SK-N-MC (cell line): ENCODE data around the gene CFAP20DC.

Source experiments
- DNase-seq: peaks from one replicate; pipeline ENCODE4 v3.0.0-alpha.2; 2011; ENCODE audit warnings: low read depth, low spot score
- H3K27ac ChIP-seq: fragments of 200-600 bp; sonication (generic); 2 replicates; pipeline ENCODE4 v1.5.1; 2016; ENCODE audit warnings: mixed run types
- H3K36me3 ChIP-seq: fragments of 200-600 bp; sonication (generic); 2 replicates; pipeline ENCODE4 v1.6.1; 2017; ENCODE audit warnings: antibody characterized with exemption, low read length, mixed read lengths; ENCODE audit not compliant: insufficient read depth
- H3K4me3 ChIP-seq: fragments of 200-600 bp; sonication (generic); 2 replicates; pipeline ENCODE4 v1.5.1; 2016
- H3K9ac ChIP-seq: fragments of 200-600 bp; sonication (generic); 2 replicates; pipeline ENCODE4 v1.8.0; 2017; ENCODE audit warnings: mixed run types, mixed read lengths; ENCODE audit not compliant: insufficient read length
- H3K9me3 ChIP-seq: fragments of 200-600 bp; sonication (generic); 2 replicates; pipeline ENCODE4 v1.6.1; 2017; ENCODE audit warnings: low read depth, mild to moderate bottlenecking, antibody characterized with exemption, low read length, moderate library complexity, mixed read lengths
- EZH2 ChIP-seq: fragments of 200-600 bp; sonication (generic); IDR thresholded peaks from one replicate; pipeline ENCODE4 v1.6.1; 2017; ENCODE audit warnings: antibody characterized with exemption
- FOXP2 ChIP-seq: optimal IDR thresholded peaks from 2 replicates; pipeline ENCODE3; 2011; ENCODE audit warnings: mild to moderate bottlenecking, moderate library complexity; ENCODE audit not compliant: insufficient read depth; ENCODE audit errors: extremely low read length, control extremely low read depth
- POLR2AphosphoS5 ChIP-seq: IDR thresholded peaks from 2 replicates; pipeline ENCODE4 v1.6.1; 2012; ENCODE audit warnings: mild to moderate bottlenecking, low read depth, low read length, borderline replicate concordance

The CFAP20DC gene

GRCh38 chr3:59006634-59007517 lies 42.9 kb downstream of the CFAP20DC start:
- no peak for DNase-seq
- H3K9me3 ChIP-seq: no peaks in the 10 kb centered on the region
- H3K36me3 ChIP-seq: no peaks in the 10 kb centered on the region
- no peak overlapping the region for H3K27ac ChIP-seq
- no peak overlapping the region for H3K9ac ChIP-seq
- TF ChIP-seq EZH2 (no peak), POLR2AphosphoS5 (no peak), FOXP2 (no peak)
- no peak overlapping the region for H3K4me3 ChIP-seq

DNA sequence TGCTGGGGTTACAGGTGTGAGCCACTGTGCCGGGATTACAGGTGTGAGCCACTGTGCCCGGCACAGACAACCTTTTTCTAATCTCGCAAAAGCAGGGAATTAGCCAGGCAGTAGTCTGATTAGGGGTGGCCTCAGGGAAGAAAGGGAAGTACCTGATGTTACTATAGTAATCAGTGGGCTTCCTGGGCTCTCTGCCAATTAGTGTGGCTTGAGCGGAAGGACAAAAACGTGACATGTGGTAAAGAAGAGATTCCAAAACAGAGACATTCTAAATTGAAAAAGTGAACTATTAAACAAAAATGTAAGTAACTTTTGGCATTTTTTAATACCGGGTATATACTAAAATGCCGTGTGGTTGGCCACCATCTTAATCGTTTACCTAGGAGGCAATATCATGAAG lies 48.1 kb downstream of the CFAP20DC start:
- Histone ChIP-seq H3K36me3 (no peaks in the 10 kb centered on the region), H3K4me3 (no peak overlapping the region), H3K9ac (no peak overlapping the region), H3K27ac (no peak overlapping the region), H3K9me3 (no peaks in the 10 kb centered on the region)
- no peak for DNase-seq
- TF ChIP-seq POLR2AphosphoS5 (no peak), FOXP2 (no peak), EZH2 (no peak)

DNA sequence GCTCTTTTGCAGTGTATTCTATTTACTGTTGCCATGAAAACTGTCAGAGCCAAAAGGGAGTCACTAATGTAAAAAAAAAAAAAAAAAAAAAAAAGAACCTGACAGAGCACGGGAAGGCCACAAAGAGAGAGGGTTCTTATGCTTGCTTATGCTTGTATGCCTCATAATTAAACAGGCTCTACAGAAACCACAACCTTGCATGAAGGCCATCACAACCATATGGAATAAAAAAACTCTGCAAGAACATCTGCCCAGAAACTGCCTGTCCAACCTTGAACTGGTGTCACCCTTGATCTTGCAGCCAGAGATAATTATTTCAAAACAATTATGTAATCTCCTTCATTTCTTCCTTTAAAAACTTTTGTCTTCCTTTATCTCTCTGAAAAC lies 50.1 kb downstream of the CFAP20DC start:
- Histone ChIP-seq H3K9ac (no peak overlapping the region), H3K36me3 (no peaks in the 10 kb centered on the region), H3K9me3 (no peaks in the 10 kb centered on the region), H3K27ac (no peak overlapping the region), H3K4me3 (no peak overlapping the region)
- no peak for TF ChIP-seq POLR2AphosphoS5
- TF ChIP-seq FOXP2: no peak
- TF ChIP-seq EZH2: no peak
- DNase-seq: no peak

GRCh38 chr3:58999134-58999773 lies 50.6 kb downstream of the CFAP20DC start:
- no peak for DNase-seq
- TF ChIP-seq POLR2AphosphoS5 (no peak), FOXP2 (no peak), EZH2 (no peak)
- no peak overlapping the region for H3K9ac ChIP-seq

GRCh38 chr3:58998476-58999117 lies 51.2 kb downstream of the CFAP20DC start:
- H3K9ac ChIP-seq: no peak overlapping the region
- no peak for DNase-seq
- no peak overlapping the region for H3K4me3 ChIP-seq
- no peak overlapping the region for H3K27ac ChIP-seq
- H3K36me3 ChIP-seq: no peaks in the 10 kb centered on the region
- TF ChIP-seq FOXP2 (no peak), EZH2 (no peak), POLR2AphosphoS5 (no peak)
- no peaks in the 10 kb centered on the region for H3K9me3 ChIP-seq

More at GRCh38 chr3:58999134-58999773, 50.6 kb downstream of the CFAP20DC start:
- H3K9me3 ChIP-seq: no peaks in the 10 kb centered on the region
- no peaks in the 10 kb centered on the region for H3K36me3 ChIP-seq
- no peak overlapping the region for H3K27ac ChIP-seq
- no peak overlapping the region for H3K4me3 ChIP-seq

- no peak overlapping the region for H3K27ac ChIP-seq
- TF ChIP-seq EZH2: no peak
- TF ChIP-seq POLR2AphosphoS5: no peak
- no peak for TF ChIP-seq FOXP2
- no peaks in the 10 kb centered on the region for H3K9me3 ChIP-seq
- no peak overlapping the region for H3K4me3 ChIP-seq
- no peaks in the 10 kb centered on the region for H3K36me3 ChIP-seq
- no peak overlapping the region for H3K9ac ChIP-seq
- DNase-seq: no peak
Observed at GRCh38 chr3:58996730-58997129, 53.1 kb downstream of the CFAP20DC start.

GRCh38 chr3:58994746-58995330 lies 55.0 kb downstream of the CFAP20DC start:
- TF ChIP-seq EZH2: no peak
- TF ChIP-seq POLR2AphosphoS5: no peak
- TF ChIP-seq FOXP2: no peak
- DNase-seq: no peak
- Histone ChIP-seq H3K9me3 (no peaks in the 10 kb centered on the region), H3K9ac (no peak overlapping the region), H3K36me3 (no peaks in the 10 kb centered on the region), H3K27ac (no peak overlapping the region), H3K4me3 (no peak overlapping the region)

GRCh38 chr3:58993547-58993946 lies 56.3 kb downstream of the CFAP20DC start:
- no peak for TF ChIP-seq POLR2AphosphoS5
- no peak for TF ChIP-seq FOXP2
- TF ChIP-seq EZH2: no peak
- no peak overlapping the region for H3K4me3 ChIP-seq
- H3K27ac ChIP-seq: no peak overlapping the region
- DNase-seq: no peak
- no peak overlapping the region for H3K9ac ChIP-seq
- no peaks in the 10 kb centered on the region for H3K9me3 ChIP-seq
- no peaks in the 10 kb centered on the region for H3K36me3 ChIP-seq
